ENCODE measurements around the gene ADCYAP1R1.

GRCh38 chr7:31096198-31096876 lies 44.2 kb downstream of the ADCYAP1R1 start:
- no peak for TF ChIP-seq PAX5 (IDR thresholded peaks at IDR 0.05; ENCODE audit: insufficient read depth, low read length, severe bottlenecking)
- no peak for TF ChIP-seq TAF1 (IDR thresholded peaks at IDR 0.05; ENCODE audit: low read depth, low read length)
- no peak for TF ChIP-seq POLR2A (IDR thresholded peaks at IDR 0.05; ENCODE audit: low read depth, low read length)
- no peak for TF ChIP-seq POLR2AphosphoS5 (IDR thresholded peaks at IDR 0.05; ENCODE audit: low read depth, low read length)
